Skeletal muscle cell (primary cell): ENCODE data around the gene THPO.

Source experiments
- DNase-seq: peaks from one replicate; pipeline ENCODE4 v3.0.0-alpha.2; 2010; ENCODE audit warnings: low read depth
- H3K4me3 ChIP-seq: 2 replicates; pipeline ENCODE4 v1.5.1; 2011; ENCODE audit warnings: low read depth, mild to moderate bottlenecking, control low read depth, low read length, moderate library complexity

The THPO gene

GRCh38 chr3:184386047-184386806 lies 8.2 kb upstream of the THPO start:
- no peak overlapping the region for H3K4me3 ChIP-seq
- DNase-seq = no peak

- no peak overlapping the region for H3K4me3 ChIP-seq
- no peak for DNase-seq
Measured at GRCh38 chr3:184384856-184385422, 6.9 kb upstream of the THPO start.

GRCh38 chr3:184384342-184384741 lies 6.3 kb upstream of the THPO start:
- no peak for DNase-seq
- H3K4me3 ChIP-seq = no peak overlapping the region

GRCh38 chr3:184383033-184383740 lies 5.2 kb upstream of the THPO start:
- H3K4me3 ChIP-seq = no peak overlapping the region
- DNase-seq = no peak

GRCh38 chr3:184382326-184383032 lies 4.5 kb upstream of the THPO start:
- no peak for DNase-seq
- no peak overlapping the region for H3K4me3 ChIP-seq

GRCh38 chr3:184381261-184382224 lies 3.5 kb upstream of the THPO start:
- no peak overlapping the region for H3K4me3 ChIP-seq
- no peak for DNase-seq

- DNase-seq = no peak
- peak overlapping the region; percentile 36 for H3K4me3 ChIP-seq
Measured at GRCh38 chr3:184380627-184381260, 2.7 kb upstream of the THPO start.

- H3K4me3 ChIP-seq = peak overlapping the region; percentile 36
- DNase-seq = no peak
Measured at GRCh38 chr3:184380185-184380626, 2.2 kb upstream of the THPO start.

GRCh38 chr3:184379358-184380184 lies 1.6 kb upstream of the THPO start, which contains the start of gene CHRD:
CHRD (plus strand) TSS chr3:184380054; CDS start chr3:184380319, 265 bp downstream.
- H3K4me3 ChIP-seq = peak within 1 kb of the TSS; percentile 36
- no peak for DNase-seq

GRCh38 chr3:184378651-184379357 lies 797 bp upstream of the THPO start:
- no peak overlapping the region for H3K4me3 ChIP-seq
- DNase-seq = no peak

GRCh38 chr3:184377374-184377773 lies 633 bp downstream of the THPO start:
- H3K4me3 ChIP-seq = no peak overlapping the region
- DNase-seq = no peak

GRCh38 chr3:184375747-184376461 lies 2.1 kb downstream of the THPO start:
- no peak overlapping the region for H3K4me3 ChIP-seq
- no peak for DNase-seq

- DNase-seq = no peak
- H3K4me3 ChIP-seq = no peak overlapping the region
Measured at GRCh38 chr3:184373422-184373821, 4.6 kb downstream of the THPO start.

- no peak overlapping the region for H3K4me3 ChIP-seq
- DNase-seq = no peak
Measured at GRCh38 chr3:184372911-184373310, 5.1 kb downstream of the THPO start.

GRCh38 chr3:184372296-184372821 lies 5.6 kb downstream of the THPO start:
- no peak overlapping the region for H3K4me3 ChIP-seq

GRCh38 chr3:184371570-184372018 lies 6.4 kb downstream of the THPO start:
- H3K4me3 ChIP-seq = no peak overlapping the region
- DNase-seq = peak; percentile 64

More at GRCh38 chr3:184372296-184372821, 5.6 kb downstream of the THPO start:
- no peak for DNase-seq
